ENCODE data around the gene SYT3. TPM values are rescaled to one million over a fixed set of nuclear protein-coding genes. Genes with fewer than 3 reads are reported as not detected.

SYT3 gene
- under 0.01 TPM in 1 of 2 replicates, not detected in the other for total RNA-seq

DNA sequence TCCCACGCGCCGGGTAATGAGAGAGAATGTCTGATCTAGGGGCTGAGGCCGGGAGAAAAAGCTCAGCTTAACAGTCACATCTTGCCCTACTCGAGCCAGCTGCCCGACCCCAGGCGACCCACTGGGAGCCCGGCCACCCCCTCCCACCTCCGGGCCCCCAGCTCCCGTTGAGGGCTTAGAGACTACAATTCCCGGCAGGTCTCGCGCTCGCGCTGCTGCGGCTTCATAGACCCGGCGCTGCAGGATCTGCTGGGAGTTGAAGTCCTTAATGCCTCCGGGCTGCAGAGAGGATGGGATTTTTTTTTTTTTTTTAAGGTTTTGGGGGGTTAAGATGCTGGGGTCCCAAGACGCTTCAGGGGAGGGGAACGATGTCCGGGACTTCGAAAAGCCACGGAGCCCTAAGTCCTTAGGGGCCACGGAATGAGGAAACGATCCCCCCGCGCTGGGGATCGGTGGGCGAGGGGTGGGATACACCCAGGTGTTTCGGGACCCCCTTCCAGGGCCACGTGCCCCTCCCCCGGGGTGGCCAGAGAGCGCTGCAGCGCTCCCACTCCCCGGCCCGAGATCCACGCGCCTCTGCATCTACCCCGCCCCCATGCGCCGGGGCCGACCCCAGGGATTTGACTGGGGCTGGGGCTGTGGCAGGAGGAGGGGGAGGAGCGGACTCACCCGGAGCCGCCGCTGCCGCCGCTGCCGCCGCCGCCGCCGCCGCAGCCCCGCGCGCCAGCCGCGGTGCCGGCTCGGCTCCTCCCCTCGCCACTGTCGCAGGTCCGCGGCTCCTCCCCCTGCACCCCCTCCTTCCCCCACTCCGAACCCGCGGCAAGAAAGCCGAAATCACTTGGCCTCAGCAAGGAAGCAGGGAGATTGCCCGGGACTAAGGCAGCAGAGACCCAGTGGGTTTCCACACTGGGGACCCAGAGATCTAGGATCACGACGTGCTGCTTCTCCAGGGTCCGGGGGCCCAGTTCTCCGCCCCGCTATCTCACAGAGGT is at the start of gene SYT3:
Gene SYT3, minus strand, starts transcription at position 761 of the 992 bp plus-strand sequence. CDS start 2,470 bp downstream, outside the sequence.
- DNase-seq (ENCODE audit: low read depth in 2 of 2), result peak in 1 of 2 donors; percentile 44

DNA sequence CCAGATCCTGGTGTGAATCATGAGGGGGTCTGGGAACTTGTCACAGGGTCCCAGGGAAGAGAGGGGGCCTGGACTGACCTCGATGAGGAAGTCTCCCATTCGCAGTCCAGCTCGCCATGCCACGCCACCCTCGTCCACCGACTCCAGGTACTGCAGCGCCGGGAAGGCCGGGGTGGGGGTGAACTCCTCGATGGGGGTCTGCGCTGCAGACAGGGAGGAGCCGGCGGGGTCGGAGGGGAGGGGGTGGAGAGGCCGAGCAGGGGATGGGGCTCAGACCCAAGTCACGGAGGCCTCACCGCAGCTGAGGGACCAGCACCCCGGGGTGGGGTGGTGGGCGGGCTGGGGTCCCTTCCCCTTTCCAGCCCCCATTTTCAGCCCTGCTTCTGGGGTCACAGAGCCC is 49.1 kb upstream of the SYT3 start:
- no peak for DNase-seq (ENCODE audit: low read depth in 2 of 2)

DNA sequence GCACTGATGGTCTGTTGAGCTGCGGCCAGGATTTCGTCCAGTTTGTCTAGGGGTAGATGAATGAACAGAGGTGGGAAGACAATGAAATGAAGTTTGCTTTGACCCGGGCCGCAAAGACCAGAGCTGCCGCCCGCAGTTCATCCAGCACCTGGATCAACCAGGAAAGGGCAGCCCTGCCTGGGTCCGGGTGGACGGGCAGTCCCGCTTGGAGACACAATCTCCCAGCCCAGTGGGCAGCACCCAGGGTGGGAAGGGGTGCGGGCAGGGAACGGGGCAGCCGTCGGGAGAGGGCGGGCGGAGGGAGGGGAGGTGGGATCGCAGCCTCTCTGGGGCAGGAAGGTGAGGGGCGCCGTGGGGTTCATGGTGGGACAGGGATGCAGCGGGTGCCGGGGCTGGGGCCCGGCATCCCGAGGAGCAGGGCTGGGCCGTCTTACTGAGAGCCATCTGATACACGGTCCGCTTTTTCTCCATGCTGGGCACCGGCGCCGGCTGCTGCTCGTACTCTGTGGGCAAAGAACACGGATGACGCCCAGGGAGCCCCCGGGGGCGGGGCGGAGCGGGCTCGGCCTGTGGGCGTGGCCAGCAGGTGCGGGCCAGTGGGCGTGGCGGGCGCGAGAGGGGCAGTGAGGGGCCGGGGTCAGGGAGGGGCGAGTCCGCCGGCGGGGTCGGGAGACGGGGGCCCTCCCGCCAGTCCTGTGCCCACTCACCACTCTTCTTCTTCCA is 46.8 kb upstream of the SYT3 start:
- no peak for DNase-seq (ENCODE audit: low read depth in 2 of 2)

- DNase-seq (ENCODE audit: low read depth in 2 of 2), result peak; percentile 57 to 78
Measured at GRCh38 chr19:50679177-50680125, 39.8 kb upstream of the SYT3 start.

GRCh38 chr19:50678323-50678722 is 38.6 kb upstream of the SYT3 start:
- no peak for DNase-seq (ENCODE audit: low read depth in 2 of 2)

- DNase-seq (ENCODE audit: low read depth in 2 of 2), result no peak
Measured at GRCh38 chr19:50677636-50678035, 38.0 kb upstream of the SYT3 start.

DNA sequence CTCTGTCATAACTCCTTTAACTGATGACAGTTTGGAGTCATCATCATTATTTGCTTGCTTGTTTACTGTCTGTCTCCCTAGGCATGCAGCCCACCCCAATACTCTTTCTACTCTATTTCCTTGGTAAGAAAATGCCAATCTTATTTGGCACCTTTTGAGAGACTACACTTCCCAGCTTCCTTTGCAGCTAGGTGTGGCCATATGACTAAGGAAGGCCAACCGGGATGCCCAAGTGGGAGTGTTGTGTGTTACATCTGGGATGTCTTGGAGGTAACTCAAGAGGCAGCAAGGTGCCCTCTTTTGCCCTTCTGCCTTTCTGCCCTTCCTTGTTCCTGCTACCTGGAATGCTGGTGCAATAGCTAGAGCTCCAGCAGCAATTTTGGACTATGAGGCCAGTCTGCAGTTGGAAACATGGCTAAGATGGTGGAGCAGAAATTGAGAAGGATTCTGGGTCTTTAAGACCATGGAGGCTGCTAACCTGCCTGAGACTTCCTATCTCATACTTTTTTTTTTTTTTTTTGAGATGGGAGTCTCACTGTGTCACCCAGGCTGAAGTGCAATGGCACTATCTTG is 37.0 kb upstream of the SYT3 start:
- no peak for DNase-seq (ENCODE audit: low read depth in 2 of 2)

DNA sequence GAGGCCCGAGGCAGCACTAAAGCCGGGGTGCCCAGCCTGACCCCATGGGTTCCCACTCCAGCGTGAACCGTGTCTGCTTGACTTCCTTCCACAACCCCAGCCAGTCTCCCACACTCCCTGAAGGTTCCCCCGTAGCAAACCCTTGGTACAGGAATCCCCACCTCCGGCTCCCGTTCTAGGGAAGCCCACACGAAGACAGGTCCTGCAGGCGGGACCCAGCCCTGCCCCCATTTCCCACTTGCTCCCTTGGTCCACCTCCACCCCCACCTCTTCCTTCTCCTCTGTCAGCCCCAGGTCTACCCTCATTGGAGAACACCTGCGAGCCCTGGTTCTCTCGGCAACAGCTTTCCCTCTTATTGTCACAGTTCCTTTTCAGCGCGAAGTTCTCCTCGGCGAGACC is 33.4 kb upstream of the SYT3 start:
- DNase-seq (ENCODE audit: low read depth in 2 of 2), result no peak

DNA sequence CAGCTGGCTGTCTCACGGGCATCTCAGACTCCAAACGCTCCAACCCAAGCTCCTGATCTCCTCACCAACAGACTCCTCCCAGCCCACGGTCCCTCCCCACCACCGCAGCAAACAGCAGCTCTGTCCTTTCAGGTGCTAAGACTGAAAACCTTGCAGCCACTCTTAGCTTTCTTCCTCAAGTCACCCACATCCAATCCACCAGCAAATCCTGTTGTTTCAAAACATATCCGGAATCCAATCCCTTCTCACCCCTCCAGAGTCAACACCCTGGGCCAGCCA is 30.4 kb upstream of the SYT3 start:
- no peak for DNase-seq (ENCODE audit: low read depth in 2 of 2)

DNA sequence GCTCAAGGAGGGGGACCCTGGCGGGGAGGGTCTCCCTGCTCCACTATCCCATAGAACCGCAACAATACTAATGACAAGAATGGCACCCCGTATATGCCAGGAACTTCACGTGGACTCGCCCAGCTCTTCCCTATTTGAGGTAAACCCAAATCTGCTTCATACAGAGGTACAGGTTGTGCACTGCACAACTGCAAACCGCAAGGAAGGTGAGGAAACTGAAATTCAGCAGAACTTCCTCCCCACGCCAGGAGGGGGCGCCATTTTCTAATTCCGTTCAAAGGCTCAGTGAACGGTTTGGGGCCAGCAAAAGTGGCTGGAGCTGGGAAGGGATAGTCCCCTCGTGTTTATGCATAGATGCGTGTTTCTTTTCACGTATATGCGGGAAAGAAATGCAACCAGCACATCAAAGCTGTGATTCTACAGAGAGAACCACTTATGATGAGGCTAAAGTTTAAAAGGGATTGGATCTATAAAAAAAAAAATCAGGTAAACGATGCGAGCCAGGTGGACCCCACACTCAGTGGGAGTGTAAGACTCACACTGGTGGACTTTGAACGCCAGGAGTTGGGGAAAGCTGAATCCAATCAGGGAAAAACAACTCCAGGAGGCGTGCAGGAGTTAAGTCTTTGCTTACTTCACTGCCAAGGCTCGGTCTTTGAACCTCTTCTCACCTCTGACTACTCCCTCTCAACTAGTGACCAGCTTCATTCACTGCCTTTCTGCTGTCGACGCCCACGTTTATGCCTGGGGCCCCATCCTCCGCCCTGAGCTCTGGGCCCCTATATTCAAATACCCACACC is 29.8 kb upstream of the SYT3 start:
- DNase-seq (ENCODE audit: low read depth in 2 of 2), result peak in 1 of 2 donors; percentile 33

GRCh38 chr19:50668879-50669278 is 29.2 kb upstream of the SYT3 start:
- DNase-seq (ENCODE audit: low read depth in 2 of 2), result no peak

GRCh38 chr19:50668416-50668815 is 28.7 kb upstream of the SYT3 start:
- no peak for DNase-seq (ENCODE audit: low read depth in 2 of 2)

DNA sequence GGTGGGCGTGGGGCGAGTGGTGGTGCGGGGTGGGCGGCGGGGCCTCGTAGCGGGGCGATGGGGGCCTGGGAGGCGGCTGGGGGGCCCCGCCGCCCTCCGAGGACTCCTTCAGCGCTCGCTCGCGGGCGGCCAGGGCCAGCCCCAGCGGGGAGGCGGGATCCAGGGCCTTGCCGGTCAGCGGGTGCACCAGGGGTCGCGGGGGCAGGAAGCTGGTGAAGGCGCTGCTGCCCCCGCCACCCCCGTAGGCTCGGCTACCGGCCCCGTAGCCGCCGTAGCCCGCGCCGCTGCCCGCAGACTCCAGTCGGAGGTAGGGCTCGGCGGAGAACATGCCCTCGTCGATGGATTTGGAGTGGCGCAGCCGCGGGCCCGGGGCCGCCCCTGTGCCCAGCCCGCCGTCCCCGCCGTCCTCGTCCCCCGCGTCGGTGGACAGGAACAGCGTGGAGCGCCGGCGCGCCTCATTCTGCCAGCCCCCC is 28.1 kb upstream of the SYT3 start:
- no peak for DNase-seq (ENCODE audit: low read depth in 2 of 2)

- DNase-seq (ENCODE audit: low read depth in 2 of 2), result no peak
Measured at GRCh38 chr19:50667177-50667758, 27.6 kb upstream of the SYT3 start.

DNA sequence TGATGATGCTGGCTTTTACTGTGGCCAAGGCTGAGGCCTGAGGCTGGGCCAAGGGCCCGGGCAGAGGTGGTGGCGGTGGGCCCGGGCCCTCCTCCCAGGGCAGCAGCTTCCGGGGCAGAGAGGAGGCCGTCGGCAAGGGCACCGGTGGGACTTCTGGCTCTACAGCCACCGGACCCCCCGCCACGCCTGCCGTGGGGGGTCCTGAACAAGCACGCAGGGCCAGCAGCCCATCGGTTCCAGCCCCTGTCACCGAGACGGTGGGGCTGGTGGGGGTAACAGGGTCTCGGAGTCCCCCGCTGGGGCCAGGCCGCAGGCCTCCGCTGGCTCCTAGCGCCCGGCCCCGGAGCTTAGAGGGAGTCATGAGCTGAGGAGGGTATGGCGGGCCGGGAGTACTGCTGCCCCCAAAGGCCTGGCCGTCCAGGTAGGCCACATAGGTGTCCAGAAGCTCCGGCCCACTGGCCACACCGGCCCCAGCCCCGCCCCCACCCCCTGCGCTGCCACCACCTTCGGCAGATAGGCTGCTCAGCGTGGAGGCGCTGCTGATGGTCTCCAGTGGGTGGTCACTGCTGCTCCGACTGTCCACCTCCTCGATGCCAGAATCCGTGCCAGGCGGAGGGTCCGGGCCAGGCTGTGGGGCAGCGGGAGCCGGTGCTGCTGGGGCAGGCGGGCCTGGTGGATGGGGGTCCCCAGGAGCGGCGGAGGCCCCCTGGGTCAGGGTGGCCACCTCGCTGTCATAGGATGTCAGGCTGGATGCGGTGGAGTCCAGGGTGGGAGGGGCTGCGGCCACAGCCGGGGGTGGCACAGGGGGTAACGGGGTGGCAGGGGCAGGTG is 26.9 kb upstream of the SYT3 start:
- no peak for DNase-seq (ENCODE audit: low read depth in 2 of 2)

DNA sequence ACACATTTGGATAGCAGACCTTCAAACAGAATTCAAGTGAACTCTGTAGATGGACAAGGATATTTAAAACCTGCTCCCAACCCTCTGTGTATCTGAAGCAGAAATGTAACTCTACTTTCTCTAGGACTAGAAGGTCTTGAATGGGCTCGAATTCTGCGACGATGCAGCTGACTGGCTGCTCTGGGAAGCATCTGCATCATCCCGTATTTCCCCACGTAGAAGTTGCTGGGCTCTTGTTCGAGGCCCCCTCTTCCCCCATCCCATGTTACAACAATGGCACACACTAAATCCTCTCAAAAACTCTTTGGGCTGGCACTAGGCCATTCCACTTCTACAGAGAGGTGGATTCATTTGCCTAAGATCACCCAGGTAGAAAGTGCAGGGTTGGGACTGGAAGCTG is 24.5 kb upstream of the SYT3 start:
- no peak for DNase-seq (ENCODE audit: low read depth in 2 of 2)

DNA sequence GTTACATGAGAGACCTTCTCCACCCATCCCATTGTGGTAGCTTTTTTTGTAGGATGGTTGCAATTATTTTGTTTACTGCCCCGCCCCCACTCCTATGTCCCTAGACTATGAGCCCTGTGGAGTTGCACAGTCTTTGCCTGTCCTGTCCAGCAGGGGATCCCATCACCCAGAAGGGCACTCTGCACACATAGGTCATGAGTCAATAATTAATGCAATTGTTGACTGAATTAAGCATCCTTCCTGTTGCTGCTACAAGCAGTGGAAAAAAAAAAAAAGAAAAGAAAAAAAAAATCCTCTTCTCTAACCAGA is 23.8 kb upstream of the SYT3 start:
- no peak for DNase-seq (ENCODE audit: low read depth in 2 of 2)

DNA sequence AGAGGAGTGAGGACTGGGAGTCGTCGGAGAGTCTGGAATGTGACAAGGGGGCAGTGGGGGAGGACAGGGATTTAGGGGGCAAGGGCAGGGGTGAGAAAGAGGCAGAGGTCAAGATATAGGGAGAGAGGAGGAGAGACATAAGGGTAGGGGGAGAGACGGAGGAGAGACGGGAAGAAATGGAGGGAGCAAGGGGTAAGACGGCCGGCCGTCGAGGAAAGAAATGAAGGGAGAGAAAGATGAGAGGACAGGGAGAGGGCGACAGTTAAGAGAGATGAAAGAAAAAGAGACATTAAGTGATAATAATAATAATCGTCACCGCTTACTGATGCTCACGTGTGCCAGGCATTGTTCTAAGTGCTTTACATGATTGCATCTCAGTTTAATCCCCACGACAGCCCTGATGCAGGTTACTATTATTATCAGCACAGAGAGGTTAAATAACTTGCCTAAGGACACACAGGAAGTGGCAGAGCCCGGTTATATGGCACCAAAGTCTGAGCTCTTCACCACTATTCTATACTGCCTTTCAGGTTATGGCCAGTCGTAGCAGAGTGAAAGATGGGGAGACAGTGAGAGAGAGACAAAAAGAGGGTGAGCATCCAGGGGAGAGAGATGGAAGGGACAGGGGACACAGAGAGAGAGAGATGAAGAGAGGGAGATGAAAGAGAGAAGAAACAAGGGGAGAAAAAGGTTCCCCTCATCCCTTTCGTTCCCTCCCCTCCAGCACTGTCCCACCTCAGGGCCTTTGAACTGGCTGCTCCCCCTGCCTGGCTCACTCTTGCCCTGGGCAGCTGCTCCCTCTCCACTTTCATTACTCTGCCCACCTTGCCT is 23.2 kb upstream of the SYT3 start:
- no peak for DNase-seq (ENCODE audit: low read depth in 2 of 2)

Measured in dermis microvascular lymphatic vessel endothelial cell (primary cell).